ENCODE measurements around the gene LIPA.
"Not testable (repeated sequence)": the region's sequence is repeated elsewhere in the genome, so short reads cannot be mapped to it uniquely, and the experiment has no call there.

Gene LIPA

GRCh38 chr10:89269433-89270152 lies 18.0 kb upstream of the LIPA start:
- DNase-seq: no peak

- no peak for DNase-seq
Observed at GRCh38 chr10:89266721-89267453, 15.3 kb upstream of the LIPA start.

GRCh38 chr10:89263531-89263930 lies 12.0 kb upstream of the LIPA start:
- DNase-seq: no peak

GRCh38 chr10:89263091-89263490 lies 11.5 kb upstream of the LIPA start:
- DNase-seq: no peak

- DNase-seq: no peak
Observed at GRCh38 chr10:89262086-89263051, 10.8 kb upstream of the LIPA start.

- no peak for DNase-seq
Observed at GRCh38 chr10:89258881-89259280, 7.3 kb upstream of the LIPA start.

- no peak for DNase-seq
Observed at GRCh38 chr10:89257581-89257980, 6.0 kb upstream of the LIPA start.

- no peak for DNase-seq
Observed at GRCh38 chr10:89256962-89257361, 5.4 kb upstream of the LIPA start.

- no peak for DNase-seq
Observed at GRCh38 chr10:89256340-89256739, 4.8 kb upstream of the LIPA start.

GRCh38 chr10:89255793-89256192 lies 4.2 kb upstream of the LIPA start:
- no peak for DNase-seq

GRCh38 chr10:89255091-89255579 lies 3.6 kb upstream of the LIPA start:
- DNase-seq: not testable (repeated sequence)

- no peak for DNase-seq
Observed at GRCh38 chr10:89252225-89252585, 630 bp upstream of the LIPA start.

GRCh38 chr10:89250865-89251408 lies 638 bp downstream of the LIPA start:
- DNase-seq: no peak

GRCh38 chr10:89248990-89249389 lies 2.6 kb downstream of the LIPA start:
- no peak for DNase-seq

- not testable (repeated sequence) for DNase-seq
Observed at GRCh38 chr10:89247623-89248022, 4.0 kb downstream of the LIPA start.

- DNase-seq: no peak
Observed at GRCh38 chr10:89245802-89246201, 5.8 kb downstream of the LIPA start.

- no peak for DNase-seq
Observed at GRCh38 chr10:89242840-89243568, 8.6 kb downstream of the LIPA start.

- DNase-seq: no peak
Observed at GRCh38 chr10:89242345-89242684, 9.3 kb downstream of the LIPA start.

- no peak for DNase-seq
Observed at GRCh38 chr10:89241486-89242344, 9.9 kb downstream of the LIPA start.

GRCh38 chr10:89241026-89241425 lies 10.5 kb downstream of the LIPA start:
- DNase-seq: no peak

GRCh38 chr10:89240519-89240918 lies 11.1 kb downstream of the LIPA start:
- no peak for DNase-seq

Measured in NCI-H187 (cell line).